Osteoblast (primary cell): ENCODE measurements around the gene NUAK2. TPM values are rescaled to one million over a fixed set of nuclear protein-coding genes. Genes with fewer than 3 reads are reported as not detected.

Source experiments
- DNase-seq: peaks from one replicate; pipeline ENCODE4 v3.0.0; 2011; ENCODE audit warnings: low spot score, mixed read lengths; ENCODE audit not compliant: insufficient read length; ENCODE audit errors: missing footprints
- H2AFZ ChIP-seq: 2 replicates; pipeline ENCODE4 v1.6.0; 2011; ENCODE audit warnings: mild to moderate bottlenecking, low read length
- H3K27ac ChIP-seq: 2 replicates; pipeline ENCODE4 v1.5.1; 2011; ENCODE audit warnings: mild to moderate bottlenecking, low read depth, low read length, moderate library complexity
- H3K27me3 ChIP-seq: 2 replicates; pipeline ENCODE4 v1.6.0; 2012; ENCODE audit warnings: mild to moderate bottlenecking, control low read depth, inconsistent platforms, low read length, moderate library complexity; ENCODE audit not compliant: insufficient read depth
- H3K36me3 ChIP-seq: 2 replicates; pipeline ENCODE4 v1.5.1; 2011; ENCODE audit warnings: mild to moderate bottlenecking, low read length, control low read depth, moderate library complexity; ENCODE audit not compliant: insufficient read depth
- H3K4me1 ChIP-seq: 2 replicates; pipeline ENCODE4 v1.5.1; 2011; ENCODE audit warnings: mild to moderate bottlenecking, low read length, control low read depth, moderate library complexity; ENCODE audit not compliant: insufficient read depth
- H3K4me2 ChIP-seq: 2 replicates; pipeline ENCODE4 v1.6.0; 2011; ENCODE audit warnings: mild to moderate bottlenecking, low read length; ENCODE audit not compliant: insufficient read depth
- H3K4me3 ChIP-seq: fragments of 200-600 bp; sonication (generic); 3 replicates; pipeline ENCODE4 v1.5.1; 2012; ENCODE audit warnings: mild to moderate bottlenecking, low read length, inconsistent platforms; ENCODE audit not compliant: insufficient read depth
- H3K79me2 ChIP-seq: 2 replicates; pipeline ENCODE4 v1.6.0; 2012; ENCODE audit warnings: mild to moderate bottlenecking, low read length, control low read depth, inconsistent platforms; ENCODE audit not compliant: insufficient read depth
- H3K9me3 ChIP-seq: 2 replicates; pipeline ENCODE4 v1.5.1; 2011; ENCODE audit warnings: low read depth, low read length, control low read depth
- H4K20me1 ChIP-seq: 2 replicates; pipeline ENCODE4 v1.6.0; 2012; ENCODE audit warnings: mild to moderate bottlenecking, low read length, control low read depth; ENCODE audit not compliant: insufficient read depth
- CTCF ChIP-seq: IDR thresholded peaks from 2 replicates; pipeline ENCODE4 v1.5.1; 2011; ENCODE audit warnings: mild to moderate bottlenecking, low read depth, low read length, moderate library complexity; ENCODE audit errors: extremely low read depth
- total RNA-seq: library from RNA; depleted of rRNA; stranded (reverse); fragments of >200 nt; gene quantifications from 2 replicates; pipeline ENCODE4 v1.2.3, GENCODE V29; 2012

The NUAK2 gene
- total RNA-seq, 1 donor, result 3.6 TPM

- Histone ChIP-seq H3K27me3 (peaks cover 36% of the 10 kb centered on the region), H3K4me2 (no peak overlapping the region), H2AFZ (no peak overlapping the region), H3K4me3 (no peak overlapping the region), H3K79me2 (no peaks in the 10 kb centered on the region), H3K27ac (no peak overlapping the region), H3K9me3 (no peaks in the 10 kb centered on the region), H3K4me1 (peaks cover 6% of the 10 kb centered on the region), H3K36me3 (no peaks in the 10 kb centered on the region), H4K20me1 (no peaks in the 10 kb centered on the region)
- no peak for TF ChIP-seq CTCF
- no peak for DNase-seq
Measured at GRCh38 chr1:205329719-205330118, 8.2 kb upstream of the NUAK2 start.

GRCh38 chr1:205328476-205328875 lies 6.9 kb upstream of the NUAK2 start:
- Histone ChIP-seq H3K79me2 (no peaks in the 10 kb centered on the region), H3K27me3 (peaks cover 29% of the 10 kb centered on the region), H3K4me3 (no peak overlapping the region), H3K4me2 (no peak overlapping the region), H2AFZ (no peak overlapping the region), H3K9me3 (no peaks in the 10 kb centered on the region), H4K20me1 (no peaks in the 10 kb centered on the region), H3K4me1 (peaks cover 7% of the 10 kb centered on the region), H3K36me3 (no peaks in the 10 kb centered on the region), H3K27ac (no peak overlapping the region)
- no peak for TF ChIP-seq CTCF
- DNase-seq, result no peak

GRCh38 chr1:205326812-205327466 lies 5.4 kb upstream of the NUAK2 start:
- H3K4me3 ChIP-seq, result no peak overlapping the region
- no peaks in the 10 kb centered on the region for H3K79me2 ChIP-seq
- no peaks in the 10 kb centered on the region for H3K9me3 ChIP-seq
- H3K27ac ChIP-seq, result no peak overlapping the region
- H4K20me1 ChIP-seq, result no peaks in the 10 kb centered on the region
- H3K4me1 ChIP-seq, result peaks cover 8% of the 10 kb centered on the region
- no peaks in the 10 kb centered on the region for H3K36me3 ChIP-seq
- no peak overlapping the region for H3K4me2 ChIP-seq
- no peak for TF ChIP-seq CTCF
- H3K27me3 ChIP-seq, result peaks cover 29% of the 10 kb centered on the region
- no peak for DNase-seq
- H2AFZ ChIP-seq, result no peak overlapping the region

GRCh38 chr1:205325334-205325884 lies 3.9 kb upstream of the NUAK2 start:
- Histone ChIP-seq H3K4me1 (peaks cover 15% of the 10 kb centered on the region), H4K20me1 (no peaks in the 10 kb centered on the region), H3K4me2 (no peak overlapping the region), H3K79me2 (peaks cover 12% of the 10 kb centered on the region), H3K36me3 (no peaks in the 10 kb centered on the region), H3K9me3 (no peaks in the 10 kb centered on the region), H3K4me3 (no peak overlapping the region), H3K27me3 (peaks cover 23% of the 10 kb centered on the region), H3K27ac (no peak overlapping the region), H2AFZ (no peak overlapping the region)
- TF ChIP-seq CTCF, result peak; percentile 71
- peak; percentile 88 for DNase-seq
